Retinal pigment epithelial cell (primary cell): ENCODE measurements around the gene EPHB2.

Source experiments
- DNase-seq: peaks from one replicate; pipeline ENCODE4 v3.0.0-alpha.2; 2010; ENCODE audit warnings: low read depth
- H3K4me3 ChIP-seq: 2 replicates; pipeline ENCODE4 v1.5.1; 2011; ENCODE audit warnings: mild to moderate bottlenecking, low read length, control low read depth, moderate library complexity
- TF ChIP-seq, protein P1 (sequence below): conservative IDR thresholded peaks from 2 replicates; pipeline ENCODE4 v1.5.1; 2011; ENCODE audit warnings: low read depth, low read length, control low read depth, inconsistent platforms

The EPHB2 gene

GRCh38 chr1:22851517-22851916, 140.9 kb downstream of the EPHB2 start:
- DNase-seq, result no peak
- no peak overlapping the region for H3K4me3 ChIP-seq
- TF ChIP-seq, protein P1, sequence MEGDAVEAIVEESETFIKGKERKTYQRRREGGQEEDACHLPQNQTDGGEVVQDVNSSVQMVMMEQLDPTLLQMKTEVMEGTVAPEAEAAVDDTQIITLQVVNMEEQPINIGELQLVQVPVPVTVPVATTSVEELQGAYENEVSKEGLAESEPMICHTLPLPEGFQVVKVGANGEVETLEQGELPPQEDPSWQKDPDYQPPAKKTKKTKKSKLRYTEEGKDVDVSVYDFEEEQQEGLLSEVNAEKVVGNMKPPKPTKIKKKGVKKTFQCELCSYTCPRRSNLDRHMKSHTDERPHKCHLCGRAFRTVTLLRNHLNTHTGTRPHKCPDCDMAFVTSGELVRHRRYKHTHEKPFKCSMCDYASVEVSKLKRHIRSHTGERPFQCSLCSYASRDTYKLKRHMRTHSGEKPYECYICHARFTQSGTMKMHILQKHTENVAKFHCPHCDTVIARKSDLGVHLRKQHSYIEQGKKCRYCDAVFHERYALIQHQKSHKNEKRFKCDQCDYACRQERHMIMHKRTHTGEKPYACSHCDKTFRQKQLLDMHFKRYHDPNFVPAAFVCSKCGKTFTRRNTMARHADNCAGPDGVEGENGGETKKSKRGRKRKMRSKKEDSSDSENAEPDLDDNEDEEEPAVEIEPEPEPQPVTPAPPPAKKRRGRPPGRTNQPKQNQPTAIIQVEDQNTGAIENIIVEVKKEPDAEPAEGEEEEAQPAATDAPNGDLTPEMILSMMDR, result no peak

DNA sequence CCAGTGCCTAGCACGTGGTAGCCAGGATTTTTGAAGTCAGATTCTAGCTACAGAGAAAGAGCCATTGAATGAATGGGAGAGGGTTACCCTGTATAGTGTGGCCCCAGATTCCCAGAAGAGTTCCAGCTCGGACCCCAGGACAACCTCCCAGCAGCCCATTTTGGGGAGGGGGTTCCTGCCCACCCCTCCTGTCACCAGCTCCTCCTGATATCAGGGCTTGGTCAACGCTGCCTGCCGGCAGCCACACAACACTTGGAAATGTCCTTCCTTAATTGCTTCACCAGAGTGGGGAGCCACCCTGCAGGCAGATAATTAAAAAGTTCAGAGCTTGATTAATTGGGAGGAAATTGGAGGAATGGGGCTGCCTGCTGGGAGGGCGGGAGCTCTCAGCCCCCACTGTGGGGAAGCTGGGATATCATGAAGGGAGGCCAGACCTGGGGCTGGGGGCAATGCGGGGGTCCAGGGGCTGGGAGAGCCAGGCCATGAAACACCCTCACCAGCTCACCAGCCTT, 141.6 kb downstream of the EPHB2 start:
- DNase-seq, result no peak
- TF ChIP-seq, protein P1, result no peak
- no peak overlapping the region for H3K4me3 ChIP-seq

GRCh38 chr1:22853651-22854185, 143.1 kb downstream of the EPHB2 start:
- TF ChIP-seq, protein P1, result no peak
- DNase-seq, result no peak
- H3K4me3 ChIP-seq, result no peak overlapping the region

DNA sequence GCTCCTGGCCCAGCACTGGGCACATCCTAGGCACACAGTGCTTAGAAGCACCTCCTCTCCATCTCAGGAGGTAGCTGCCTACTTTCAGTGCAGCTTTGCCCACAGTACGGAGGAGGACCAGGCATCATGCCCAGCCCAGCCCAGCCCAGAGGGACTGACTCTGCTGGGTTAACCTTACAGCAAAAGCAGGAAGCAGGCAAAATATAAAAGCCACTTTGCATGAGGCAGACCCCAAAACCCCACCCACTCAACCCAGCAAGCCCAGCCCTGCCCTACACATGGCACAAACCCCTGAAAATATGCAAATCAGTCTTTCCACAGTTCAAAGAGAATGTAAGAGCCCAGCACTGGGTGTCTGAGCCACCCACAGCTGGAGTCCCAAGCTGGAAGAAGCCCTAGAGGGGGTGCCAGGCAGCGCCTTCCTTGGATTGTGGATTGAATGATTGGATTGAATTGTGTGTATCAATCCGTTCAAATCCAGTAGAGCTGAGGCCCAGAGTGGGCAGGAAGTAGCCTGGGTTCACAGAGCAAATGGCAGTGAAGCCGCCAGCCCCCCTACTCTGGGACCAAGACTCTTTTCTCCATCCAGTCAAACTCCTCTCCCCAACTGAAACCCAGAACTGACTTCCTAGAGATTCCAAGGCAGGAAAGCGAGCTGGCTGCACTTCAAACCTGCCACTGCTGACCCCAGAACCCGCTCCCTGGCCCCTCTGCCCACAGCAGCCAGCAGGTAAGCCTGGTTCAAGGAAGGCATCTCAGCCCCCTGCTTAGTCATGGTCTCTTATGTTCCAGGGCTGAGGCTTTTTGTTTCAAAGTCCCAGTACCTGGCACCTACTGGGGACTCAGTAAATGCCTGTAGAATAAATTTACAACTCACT, 144.3 kb downstream of the EPHB2 start:
- TF ChIP-seq, protein P1, result no peak
- no peak for DNase-seq
- H3K4me3 ChIP-seq, result no peak overlapping the region

GRCh38 chr1:22855668-22856606, 145.3 kb downstream of the EPHB2 start:
- no peak overlapping the region for H3K4me3 ChIP-seq
- TF ChIP-seq, protein P1, result no peak
- peak; percentile 52 for DNase-seq

DNA sequence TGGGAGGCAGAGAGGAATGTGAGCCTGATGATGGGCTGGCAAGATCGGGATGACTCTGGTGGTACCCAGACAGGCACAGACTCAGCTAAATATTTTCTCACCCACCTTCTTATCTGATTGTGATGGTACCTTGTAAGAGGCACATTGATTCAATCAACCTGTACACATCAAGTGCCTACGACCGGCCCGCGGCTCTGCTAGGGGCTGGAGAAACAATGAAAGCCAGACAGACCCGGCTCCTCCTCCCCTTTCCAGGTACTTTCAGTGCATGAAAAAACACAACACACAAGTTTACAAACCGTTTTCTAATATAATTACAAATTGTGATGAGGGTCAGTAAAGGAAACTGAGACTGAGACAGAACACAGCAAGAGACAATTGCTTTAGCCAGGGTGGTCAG, 147.0 kb downstream of the EPHB2 start:
- TF ChIP-seq, protein P1, result no peak
- no peak overlapping the region for H3K4me3 ChIP-seq
- DNase-seq, result no peak
